GM21515 (cell line): ENCODE measurements around the gene BNIP2.
"Not testable (repeated sequence)": the region's sequence is repeated elsewhere in the genome, so short reads cannot be mapped to it uniquely, and the experiment has no call there.

ENCODE experiments used
- ATAC-seq: cut with Tn5 transposase; IDR thresholded peaks from one replicate; pipeline ENCODE4 v1.9.1; 2021; ENCODE audit not compliant: unreplicated experiment

The BNIP2 gene

DNA sequence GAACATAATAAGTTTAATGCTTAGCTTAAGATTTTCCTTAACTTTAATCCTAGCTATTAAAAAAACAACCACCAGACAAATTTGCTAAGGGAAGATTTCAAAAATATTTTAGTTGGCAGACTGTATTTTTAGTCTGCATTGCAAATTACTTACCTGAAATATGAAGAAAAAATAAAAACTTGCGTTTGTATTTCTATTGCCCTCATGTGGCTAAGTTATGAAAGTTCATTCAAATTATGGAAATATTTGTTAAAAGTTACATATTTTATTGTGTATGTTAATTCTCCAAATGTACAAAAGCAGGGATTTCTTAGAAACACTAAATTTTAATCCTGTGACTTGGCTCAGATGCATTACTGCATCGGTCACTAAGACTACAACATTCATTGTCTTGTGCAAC, 46.8 kb downstream of the BNIP2 start:
- ATAC-seq: no peak

- ATAC-seq: not testable (repeated sequence)
Observed at GRCh38 chr15:59637507-59637906, 51.6 kb downstream of the BNIP2 start.

GRCh38 chr15:59636184-59636583, 52.9 kb downstream of the BNIP2 start:
- ATAC-seq: no peak

DNA sequence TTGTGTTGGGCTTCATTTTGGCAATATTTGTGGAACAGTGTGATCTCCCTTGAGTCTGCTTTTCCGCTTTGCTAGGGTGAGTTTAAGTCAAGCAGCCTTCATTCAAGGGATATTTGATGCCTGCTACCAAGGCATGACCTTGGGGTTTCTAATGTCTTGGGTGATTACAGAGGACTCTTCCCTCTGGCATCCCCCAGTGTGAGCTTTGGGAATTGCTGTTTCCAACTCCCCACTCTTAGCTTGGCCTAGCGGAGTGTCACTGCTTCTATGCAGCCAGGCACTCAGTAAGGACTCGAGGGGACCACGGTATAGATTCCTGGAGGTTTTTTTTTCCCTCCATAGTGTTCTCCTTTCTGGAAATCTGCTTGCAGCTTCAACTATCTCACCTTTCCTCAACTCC, 56.4 kb downstream of the BNIP2 start:
- no peak for ATAC-seq

- ATAC-seq: no peak
Observed at GRCh38 chr15:59622289-59622688, 66.8 kb downstream of the BNIP2 start.

DNA sequence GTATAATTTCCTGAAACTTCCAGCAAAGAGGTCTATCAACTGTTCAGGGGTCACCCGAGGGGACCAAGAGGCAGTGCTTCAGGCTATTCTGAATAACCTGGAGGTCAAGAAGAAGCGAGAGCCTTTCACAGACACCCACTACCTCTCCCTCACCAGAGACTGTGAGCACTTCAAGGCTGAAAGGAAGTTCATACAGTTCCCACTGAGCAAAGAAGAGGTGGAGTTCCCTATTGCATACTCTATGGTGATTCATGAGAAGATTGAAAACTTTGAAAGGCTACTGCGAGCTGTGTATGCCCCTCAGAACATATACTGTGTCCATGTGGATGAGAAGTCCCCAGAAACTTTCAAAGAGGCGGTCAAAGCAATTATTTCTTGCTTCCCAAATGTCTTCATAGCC, 70.7 kb downstream of the BNIP2 start:
- no peak for ATAC-seq

GRCh38 chr15:59616379-59616778, 72.7 kb downstream of the BNIP2 start:
- no peak for ATAC-seq

DNA sequence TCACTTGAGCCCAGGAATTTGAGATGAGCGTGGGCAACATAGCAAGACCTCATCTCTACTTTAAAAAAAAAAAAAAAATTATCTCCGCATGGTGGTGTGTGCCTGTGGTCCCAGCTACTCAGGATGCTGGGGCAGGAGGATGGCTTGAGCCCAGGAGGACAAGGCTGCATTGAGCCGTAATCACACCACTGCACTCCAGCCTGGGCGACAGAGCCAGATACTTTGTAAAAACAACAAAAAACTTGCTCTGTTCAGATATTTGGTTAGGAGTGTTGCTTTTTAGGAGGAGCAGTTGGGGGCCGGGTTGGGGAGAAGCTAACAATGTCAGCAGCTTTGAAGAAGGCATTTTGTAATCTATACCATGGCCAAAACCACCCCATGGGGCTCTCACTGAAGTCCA, 73.5 kb downstream of the BNIP2 start:
- no peak for ATAC-seq

- no peak for ATAC-seq
Observed at GRCh38 chr15:59614153-59614552, 75.0 kb downstream of the BNIP2 start.

DNA sequence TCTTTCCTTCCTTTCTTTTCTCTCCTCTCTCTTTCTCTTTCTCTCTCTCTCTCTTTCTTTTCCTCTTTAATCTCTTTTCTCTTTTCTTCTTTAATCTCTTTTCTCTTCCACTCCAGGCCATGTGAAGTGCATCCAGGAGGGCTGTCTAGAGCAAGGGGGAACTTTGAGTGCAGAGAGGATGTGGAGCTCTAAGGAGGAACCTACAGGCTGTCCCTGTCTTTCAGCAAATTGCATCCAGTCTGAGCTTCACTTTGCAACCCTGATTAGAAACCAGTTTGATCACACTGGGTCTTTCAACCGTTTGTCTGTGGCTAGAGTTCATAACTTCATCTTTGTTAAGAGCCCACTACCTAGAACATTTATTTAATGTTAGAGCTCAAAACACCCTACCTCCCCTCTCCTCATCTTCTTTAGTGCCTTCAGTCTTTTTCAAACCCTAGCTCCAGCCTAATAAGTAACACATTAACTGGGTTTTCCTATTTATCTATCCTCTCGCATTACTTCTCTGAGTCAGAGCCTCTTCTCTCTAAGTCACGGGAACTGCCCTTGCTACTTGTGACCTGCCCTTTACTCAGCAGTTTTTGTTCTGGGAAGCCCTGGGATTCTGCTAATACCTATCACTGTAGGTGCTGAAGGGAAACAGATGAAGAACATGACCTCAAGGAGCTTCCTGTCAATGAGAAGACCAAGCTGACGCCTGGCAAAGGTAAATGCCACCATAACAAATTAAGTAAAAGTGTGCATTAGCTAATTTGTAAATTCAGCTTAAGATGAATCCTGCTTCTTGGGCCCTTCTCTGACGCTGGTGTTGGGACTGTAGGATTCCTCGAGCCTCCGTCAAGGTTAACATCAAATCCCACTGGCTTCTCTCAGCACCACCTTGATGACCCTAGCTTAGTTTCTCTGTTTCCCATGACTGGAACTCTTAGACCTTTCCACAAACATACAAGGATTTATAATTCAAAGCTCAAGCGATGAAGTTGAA, 77.6 kb downstream of the BNIP2 start, which contains the start of gene GCNT3:
GCNT3 (plus strand) TSS at position 508 of the 985 bp plus-strand sequence. CDS start 6,456 bp downstream, outside the sequence.
- no peak for ATAC-seq

GRCh38 chr15:59609730-59610712, 79.1 kb downstream of the BNIP2 start:
- no peak for ATAC-seq
